Central memory CD8-positive, alpha-beta T cell (primary cell): ENCODE measurements around the gene EEF1AKMT1.
"Not testable (repeated sequence)": the region's sequence is repeated elsewhere in the genome, so short reads cannot be mapped to it uniquely, and the experiment has no call there.

ENCODE experiments used
- ATAC-seq: fragments of 150-1000 bp; cut with Tn5 transposase; replicated peaks from 2 replicates; pipeline ENCODE4 v1.10.0; 2022; ENCODE audit warnings: mild to moderate bottlenecking, moderate FRiP score, moderate number of reproducible peaks; ENCODE audit not compliant: poor library complexity, severe bottlenecking; ENCODE audit errors: extremely low read depth
- DNase-seq, 2 donors: peaks; one replicate each; pipeline ENCODE4 v3.0.0; 2021; ENCODE audit warnings: low spot score in 2 of 2
- H3K27ac Mint-ChIP-seq: one replicate; pipeline ENCODE4 v1.8.0; 2022; ENCODE audit warnings: low read depth, mild to moderate bottlenecking, moderate library complexity, mixed read lengths
- H3K27me3 Mint-ChIP-seq: one replicate; pipeline ENCODE4 v1.8.0; 2022; ENCODE audit warnings: mixed read lengths
- H3K36me3 Mint-ChIP-seq: one replicate; pipeline ENCODE4 v1.8.0; 2022; ENCODE audit warnings: mild to moderate bottlenecking, moderate library complexity, mixed read lengths; ENCODE audit not compliant: insufficient read depth
- H3K4me1 Mint-ChIP-seq: one replicate; pipeline ENCODE4 v1.8.0; 2022; ENCODE audit warnings: mixed read lengths
- H3K4me3 Mint-ChIP-seq: one replicate; pipeline ENCODE4 v1.8.0; 2022; ENCODE audit warnings: mild to moderate bottlenecking, moderate library complexity, mixed read lengths
- H3K9me3 Mint-ChIP-seq: one replicate; pipeline ENCODE4 v1.8.0; 2022; ENCODE audit warnings: mixed read lengths

EEF1AKMT1 gene

GRCh38 chr13:20696073-20696472 is 77.7 kb downstream of the EEF1AKMT1 start:
- H3K27me3 Mint-ChIP-seq = peaks cover 26% of the 10 kb centered on the region
- H3K27ac Mint-ChIP-seq = no peak overlapping the region
- H3K9me3 Mint-ChIP-seq = no peaks in the 10 kb centered on the region
- DNase-seq (no peak), ATAC-seq (no peak)
- peaks cover 6% of the 10 kb centered on the region for H3K4me1 Mint-ChIP-seq
- H3K4me3 Mint-ChIP-seq = no peak overlapping the region
- H3K36me3 Mint-ChIP-seq = peaks cover 2% of the 10 kb centered on the region

- no peaks in the 10 kb centered on the region for H3K36me3 Mint-ChIP-seq
- no peak for ATAC-seq
- no peaks in the 10 kb centered on the region for H3K9me3 Mint-ChIP-seq
- H3K27ac Mint-ChIP-seq = no peak overlapping the region
- H3K4me3 Mint-ChIP-seq = no peak overlapping the region
- no peak for DNase-seq
- H3K4me1 Mint-ChIP-seq = peaks cover 6% of the 10 kb centered on the region
- H3K27me3 Mint-ChIP-seq = peaks cover 10% of the 10 kb centered on the region
Observed at GRCh38 chr13:20691616-20692015, 82.1 kb downstream of the EEF1AKMT1 start.

- H3K4me1 Mint-ChIP-seq = no peaks in the 10 kb centered on the region
- no peak overlapping the region for H3K4me3 Mint-ChIP-seq
- H3K9me3 Mint-ChIP-seq = no peaks in the 10 kb centered on the region
- H3K27me3 Mint-ChIP-seq = no peaks in the 10 kb centered on the region
- H3K36me3 Mint-ChIP-seq = no peaks in the 10 kb centered on the region
- H3K27ac Mint-ChIP-seq = no peak overlapping the region
- DNase-seq = no peak
- ATAC-seq = no peak
Observed at GRCh38 chr13:20689291-20689690, 84.5 kb downstream of the EEF1AKMT1 start.

- H3K4me3 Mint-ChIP-seq = no peak overlapping the region
- H3K9me3 Mint-ChIP-seq = no peaks in the 10 kb centered on the region
- no peaks in the 10 kb centered on the region for H3K27me3 Mint-ChIP-seq
- DNase-seq (no peak), ATAC-seq (no peak)
- no peaks in the 10 kb centered on the region for H3K4me1 Mint-ChIP-seq
- no peak overlapping the region for H3K27ac Mint-ChIP-seq
- no peaks in the 10 kb centered on the region for H3K36me3 Mint-ChIP-seq
Observed at GRCh38 chr13:20686863-20687579, 86.7 kb downstream of the EEF1AKMT1 start.

DNA sequence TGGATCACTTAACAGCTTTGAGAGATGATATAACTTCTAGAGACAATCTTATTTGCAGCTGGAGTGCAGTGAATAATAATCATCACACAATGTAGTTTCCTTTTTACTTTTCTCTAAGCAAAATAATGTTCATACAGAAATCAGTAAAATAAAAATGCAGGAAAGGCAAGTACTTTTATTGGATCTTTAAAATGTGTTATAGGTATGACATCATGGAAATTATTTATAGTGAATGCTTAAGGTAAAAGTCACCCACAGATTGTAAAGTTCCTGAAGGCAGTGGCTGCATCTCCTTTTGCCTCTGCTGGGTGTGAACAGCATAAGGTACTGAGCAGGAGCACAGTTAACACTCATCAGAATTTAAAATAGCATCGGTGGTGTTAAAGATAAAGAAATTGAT is 87.6 kb downstream of the EEF1AKMT1 start:
- ATAC-seq (no peak), DNase-seq (no peak)
- no peaks in the 10 kb centered on the region for H3K36me3 Mint-ChIP-seq
- H3K27ac Mint-ChIP-seq = no peak overlapping the region
- no peaks in the 10 kb centered on the region for H3K4me1 Mint-ChIP-seq
- no peaks in the 10 kb centered on the region for H3K27me3 Mint-ChIP-seq
- no peak overlapping the region for H3K4me3 Mint-ChIP-seq
- H3K9me3 Mint-ChIP-seq = no peaks in the 10 kb centered on the region

GRCh38 chr13:20685092-20685491 is 88.7 kb downstream of the EEF1AKMT1 start:
- Mint-ChIP-seq H3K27ac (no peak overlapping the region), H3K27me3 (no peaks in the 10 kb centered on the region), H3K9me3 (no peaks in the 10 kb centered on the region), H3K4me1 (no peaks in the 10 kb centered on the region), H3K36me3 (no peaks in the 10 kb centered on the region), H3K4me3 (no peak overlapping the region)
- ATAC-seq = no peak
- DNase-seq = no peak

GRCh38 chr13:20684546-20684945 is 89.2 kb downstream of the EEF1AKMT1 start:
- no peaks in the 10 kb centered on the region for H3K4me1 Mint-ChIP-seq
- no peaks in the 10 kb centered on the region for H3K36me3 Mint-ChIP-seq
- no peaks in the 10 kb centered on the region for H3K9me3 Mint-ChIP-seq
- H3K4me3 Mint-ChIP-seq = no peak overlapping the region
- no peak for ATAC-seq
- H3K27me3 Mint-ChIP-seq = no peaks in the 10 kb centered on the region
- no peak overlapping the region for H3K27ac Mint-ChIP-seq
- no peak for DNase-seq

GRCh38 chr13:20684041-20684440 is 89.7 kb downstream of the EEF1AKMT1 start:
- H3K4me1 Mint-ChIP-seq = no peaks in the 10 kb centered on the region
- ATAC-seq = no peak
- no peak overlapping the region for H3K27ac Mint-ChIP-seq

GRCh38 chr13:20682061-20682460 is 91.7 kb downstream of the EEF1AKMT1 start:
- H3K36me3 Mint-ChIP-seq = no peaks in the 10 kb centered on the region
- H3K4me1 Mint-ChIP-seq = no peaks in the 10 kb centered on the region
- no peak overlapping the region for H3K4me3 Mint-ChIP-seq
- ATAC-seq (no peak), DNase-seq (no peak)
- no peaks in the 10 kb centered on the region for H3K9me3 Mint-ChIP-seq
- H3K27me3 Mint-ChIP-seq = no peaks in the 10 kb centered on the region
- no peak overlapping the region for H3K27ac Mint-ChIP-seq

More at GRCh38 chr13:20684041-20684440, 89.7 kb downstream of the EEF1AKMT1 start:
- Mint-ChIP-seq H3K9me3 (no peaks in the 10 kb centered on the region), H3K36me3 (no peaks in the 10 kb centered on the region), H3K4me3 (no peak overlapping the region), H3K27me3 (no peaks in the 10 kb centered on the region)
- DNase-seq = no peak

- H3K9me3 Mint-ChIP-seq, ATAC-seq, H3K36me3 Mint-ChIP-seq, H3K27ac Mint-ChIP-seq, H3K4me1 Mint-ChIP-seq, H3K27me3 Mint-ChIP-seq, DNase-seq, H3K4me3 Mint-ChIP-seq: not testable (repeated sequence)
Observed at GRCh38 chr13:20681481-20681880, 92.3 kb downstream of the EEF1AKMT1 start.

DNA sequence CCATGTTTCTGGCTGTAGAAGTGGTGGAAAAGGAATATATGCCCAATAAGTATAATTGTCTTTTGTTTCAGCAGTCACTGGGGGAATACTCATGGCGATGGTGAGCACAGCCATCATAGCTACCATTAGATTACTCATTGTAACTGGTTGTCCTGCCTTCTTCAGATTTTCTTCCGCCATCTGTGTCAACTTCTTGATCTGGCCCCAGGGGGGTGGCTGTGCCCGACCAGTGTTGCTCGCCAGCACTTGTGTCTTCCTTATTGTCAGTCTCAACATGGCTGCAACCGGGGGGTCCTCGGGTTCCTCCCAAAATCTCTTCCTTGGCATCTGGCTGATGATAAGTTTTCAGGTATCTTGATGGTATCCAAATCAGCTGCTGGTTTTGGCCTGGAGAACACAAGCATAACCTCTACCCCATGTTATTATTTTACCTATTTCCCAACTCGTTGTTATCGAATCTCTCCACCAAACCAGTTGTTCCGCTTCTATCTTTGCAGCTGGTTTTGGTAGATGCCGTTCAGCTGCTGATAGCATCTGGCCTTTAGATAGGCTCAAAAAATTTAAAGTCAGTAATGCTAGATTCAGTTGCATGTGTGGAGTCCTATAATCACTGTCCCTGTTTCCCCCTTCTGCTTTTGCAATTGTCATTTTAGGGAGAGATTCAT is 93.2 kb downstream of the EEF1AKMT1 start:
- H3K27ac Mint-ChIP-seq = no peak overlapping the region
- no peak for DNase-seq
- H3K4me3 Mint-ChIP-seq = no peak overlapping the region
- peaks cover 1% of the 10 kb centered on the region for H3K36me3 Mint-ChIP-seq
- H3K4me1 Mint-ChIP-seq = no peaks in the 10 kb centered on the region
- no peaks in the 10 kb centered on the region for H3K9me3 Mint-ChIP-seq
- ATAC-seq = no peak
- H3K27me3 Mint-ChIP-seq = no peaks in the 10 kb centered on the region

DNA sequence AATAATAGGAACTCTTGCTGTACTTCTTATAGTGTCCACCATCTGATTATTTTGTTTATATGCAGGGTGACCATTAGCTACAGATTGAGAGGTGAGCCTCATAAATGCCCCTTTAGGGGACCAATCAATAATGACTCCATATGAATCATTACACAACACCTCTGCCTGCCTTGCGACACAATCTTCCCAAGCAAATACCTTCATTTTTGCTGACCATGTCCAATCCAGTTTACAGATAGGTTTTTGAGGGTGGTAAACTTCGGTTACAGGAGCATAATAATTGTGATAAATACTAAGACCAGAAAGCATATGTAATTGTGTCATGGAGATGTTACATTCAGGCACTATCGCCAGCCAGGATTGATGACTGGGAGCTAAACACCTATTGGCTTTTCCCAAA is 93.9 kb downstream of the EEF1AKMT1 start:
- Mint-ChIP-seq H3K36me3 (peaks cover 1% of the 10 kb centered on the region), H3K27ac (no peak overlapping the region)
- no peak for ATAC-seq

More for the DNA sequence above, 93.9 kb downstream of the EEF1AKMT1 start:
- DNase-seq = no peak
- no peaks in the 10 kb centered on the region for H3K4me1 Mint-ChIP-seq
- no peaks in the 10 kb centered on the region for H3K9me3 Mint-ChIP-seq
- no peak overlapping the region for H3K4me3 Mint-ChIP-seq
- H3K27me3 Mint-ChIP-seq = no peaks in the 10 kb centered on the region
